Uterus (tissue), 2 donors: ENCODE results near the gene ZNF830.

Source experiments
- CTCF ChIP-seq, 4 experiments: fragments of 200-600 bp in 2 of 4; fragments of 450-650 bp in 2 of 4; sonication (generic) in 2 of 4; IDR thresholded peaks; one replicate each; pipeline ENCODE4 v1.5.1; 2016 to 2019; ENCODE audit warnings: antibody characterized with exemption in 4 of 4, mild to moderate bottlenecking in 2 of 4, moderate library complexity in 1 of 4
- POLR2A ChIP-seq, 2 donors: fragments of 450-650 bp; IDR thresholded peaks; one replicate each; pipeline ENCODE4 v1.6.1; 2016; ENCODE audit warnings: antibody characterized with exemption in 2 of 2, mild to moderate bottlenecking in 1 of 2, moderate library complexity in 1 of 2

- TF ChIP-seq CTCF (IDR thresholded peaks at IDR 0.05), result no peak
- no peak for TF ChIP-seq POLR2A (IDR thresholded peaks at IDR 0.05)
Measured at GRCh38 chr17:34999456-34999855, 38.1 kb downstream of the ZNF830 start.
